NOMO-1 treated with dmso at 0.1 percent for 144 hours (cell line): ENCODE measurements around the gene HECTD4.
"Not testable (repeated sequence)": the region's sequence is repeated elsewhere in the genome, so short reads cannot be mapped to it uniquely, and the experiment has no call there.

Source experiments
- DNase-seq: peaks from one replicate; lab custom pipeline; 2025; ENCODE audit not compliant: unreplicated experiment; lab: John Stamatoyannopoulos, UW

Gene HECTD4

DNA sequence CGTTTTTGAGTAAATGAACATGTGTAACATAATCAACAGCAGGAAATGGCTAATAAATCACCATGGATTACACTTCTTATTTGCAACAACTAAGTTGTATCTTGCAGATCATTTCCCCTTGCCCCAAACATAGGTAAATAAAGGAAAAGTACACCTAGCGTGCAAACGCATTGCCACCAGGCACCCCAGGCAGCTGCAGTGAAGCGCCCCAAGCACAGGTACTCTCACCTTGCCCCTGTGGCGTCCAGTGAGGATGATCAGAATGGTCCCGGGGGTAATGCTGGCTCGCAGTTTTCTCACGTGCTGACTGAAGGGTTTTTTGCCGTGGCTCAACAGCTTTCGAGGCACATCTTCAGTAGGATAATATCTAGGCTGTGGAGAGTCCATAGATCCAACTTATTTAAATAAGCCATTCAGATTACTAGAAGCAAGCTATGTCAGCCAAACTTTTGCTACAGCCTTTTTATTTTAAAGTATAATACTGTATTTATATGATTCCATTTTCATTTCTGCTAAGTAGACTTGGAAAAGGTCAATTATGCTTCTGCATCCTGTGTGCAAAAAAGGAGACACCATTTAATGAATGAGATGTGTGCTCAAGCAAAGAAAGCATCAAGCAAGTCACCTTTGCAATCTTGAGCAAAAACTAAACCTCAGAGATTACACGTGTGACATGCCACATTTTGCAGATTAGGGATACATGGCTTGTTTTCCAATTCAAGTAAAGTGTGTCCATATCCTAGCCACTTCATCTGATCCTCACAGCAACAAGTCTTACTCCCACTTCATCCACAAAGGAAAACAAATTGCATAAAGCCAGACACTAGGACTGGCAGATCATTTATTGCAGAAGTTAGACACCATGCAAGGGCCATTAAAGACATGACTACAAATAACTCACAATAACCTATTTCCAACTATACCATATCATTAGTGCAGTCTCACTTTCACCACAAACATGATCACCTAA lies 24.6 kb upstream of the HECTD4 start:
- DNase-seq = no peak

DNA sequence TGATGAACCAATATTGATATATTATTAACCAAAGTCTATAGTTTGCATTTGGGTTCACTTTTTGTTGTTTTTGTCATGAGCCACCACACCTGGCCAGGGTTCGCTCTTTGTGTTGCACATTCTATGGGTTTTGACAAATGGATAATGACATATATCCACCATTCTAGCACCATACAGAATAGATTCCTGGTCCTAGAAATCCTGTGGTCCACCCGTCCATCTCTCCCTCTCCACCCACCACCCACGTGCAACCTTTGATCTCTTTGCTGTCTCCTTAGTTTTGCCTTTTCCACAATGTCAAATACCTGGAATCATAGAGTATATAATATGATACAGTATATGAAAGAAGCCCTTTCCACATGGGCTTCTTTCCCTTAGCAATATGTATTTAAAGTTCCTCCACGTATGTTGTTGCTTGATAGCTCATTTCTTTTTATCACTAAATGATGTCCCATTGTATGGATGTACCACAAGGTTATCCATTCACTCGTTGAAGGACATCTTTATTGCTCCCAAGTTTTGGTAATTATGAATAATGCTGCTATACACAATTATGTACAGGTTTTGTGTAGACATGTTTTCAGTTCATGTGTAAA lies 19.8 kb upstream of the HECTD4 start:
- DNase-seq = no peak

DNA sequence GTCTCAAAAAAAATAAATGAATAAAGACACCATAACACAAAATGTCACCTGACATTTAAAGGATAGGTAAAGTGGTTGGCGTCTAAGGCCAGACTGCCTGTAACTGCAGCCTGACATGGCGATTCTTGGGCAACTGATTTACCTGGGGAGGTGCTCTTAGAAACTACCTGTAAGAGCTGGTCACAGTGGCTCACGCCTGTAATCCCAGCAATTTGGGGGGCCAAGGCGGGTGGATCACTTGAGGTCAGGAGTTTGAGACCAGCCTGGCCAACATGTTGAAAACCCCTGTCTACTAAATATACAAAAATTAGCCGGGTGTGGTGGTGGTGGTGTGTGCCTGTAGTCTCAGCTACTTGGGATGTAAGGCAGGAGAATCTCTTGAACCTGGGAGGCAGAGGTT lies 18.8 kb upstream of the HECTD4 start:
- DNase-seq = no peak

DNA sequence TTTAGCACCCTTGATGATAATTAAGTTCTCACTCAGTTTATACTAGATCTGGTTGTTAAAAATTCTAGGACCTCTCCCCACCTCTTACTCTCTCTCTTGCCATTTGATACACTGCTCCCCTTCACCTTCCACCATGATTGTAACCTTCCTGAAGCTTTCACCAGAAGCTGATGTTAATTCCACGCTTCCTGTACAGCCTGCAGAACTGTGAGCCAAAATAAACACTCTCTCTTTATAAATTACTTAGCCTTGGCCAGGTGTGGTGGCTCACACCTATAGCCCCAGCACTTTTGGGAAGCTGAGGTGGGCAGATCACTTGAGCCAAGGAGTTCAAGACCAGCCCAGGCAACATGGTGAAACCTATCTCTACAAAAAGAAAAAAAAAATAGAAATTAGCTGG lies 11.1 kb upstream of the HECTD4 start:
- no peak for DNase-seq

DNA sequence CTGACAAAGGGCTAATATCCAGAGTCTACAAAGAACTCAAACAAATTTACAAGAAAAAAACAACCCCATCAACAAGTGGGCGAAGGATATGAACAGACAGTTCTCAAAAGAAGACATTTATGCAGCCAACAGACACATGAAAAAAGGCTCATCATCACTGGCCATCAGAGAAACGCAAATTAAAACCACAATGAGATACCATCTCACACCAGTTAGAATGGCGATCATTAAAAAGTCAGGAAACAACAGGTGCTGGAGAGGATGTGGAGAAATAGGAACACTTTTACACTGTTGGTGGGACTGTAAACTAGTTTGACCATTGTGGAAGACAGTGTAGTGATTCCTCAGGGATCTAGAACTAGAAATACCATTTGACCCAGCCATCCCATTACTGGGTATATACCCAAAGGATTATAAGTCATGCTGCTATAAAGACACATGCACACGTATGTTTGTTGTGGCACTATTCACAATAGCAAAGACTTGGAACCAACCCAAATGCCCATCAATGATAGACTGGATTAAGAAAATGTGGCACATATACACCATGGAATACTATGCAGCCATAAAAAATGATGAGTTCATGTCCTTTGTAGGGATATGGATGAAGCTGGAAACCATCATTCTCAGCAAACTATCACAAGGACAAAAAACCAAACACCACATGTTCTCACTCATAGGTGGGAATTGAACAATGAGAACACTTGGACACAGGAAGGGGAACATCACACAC lies 7.9 kb upstream of the HECTD4 start:
- not testable (repeated sequence) for DNase-seq

DNA sequence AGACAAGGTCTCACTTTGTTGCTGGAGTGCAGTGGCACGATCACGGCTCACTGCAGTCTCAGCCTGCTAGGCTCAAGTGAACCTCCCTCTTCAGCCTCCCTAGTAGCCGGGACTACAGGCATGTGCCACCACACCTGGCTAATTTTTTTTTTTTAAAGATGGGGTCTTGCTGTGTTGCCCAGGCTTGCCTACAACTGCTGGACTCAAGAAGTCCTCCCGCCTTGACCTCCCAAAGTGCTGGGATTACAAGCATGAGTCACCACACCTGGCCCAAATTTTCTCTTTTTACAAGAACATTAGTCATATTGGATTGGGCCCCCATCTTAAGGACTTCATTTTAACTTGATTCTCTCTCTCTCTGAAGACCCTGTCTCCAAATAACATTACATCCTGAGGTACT lies 7.0 kb upstream of the HECTD4 start:
- DNase-seq = no peak

DNA sequence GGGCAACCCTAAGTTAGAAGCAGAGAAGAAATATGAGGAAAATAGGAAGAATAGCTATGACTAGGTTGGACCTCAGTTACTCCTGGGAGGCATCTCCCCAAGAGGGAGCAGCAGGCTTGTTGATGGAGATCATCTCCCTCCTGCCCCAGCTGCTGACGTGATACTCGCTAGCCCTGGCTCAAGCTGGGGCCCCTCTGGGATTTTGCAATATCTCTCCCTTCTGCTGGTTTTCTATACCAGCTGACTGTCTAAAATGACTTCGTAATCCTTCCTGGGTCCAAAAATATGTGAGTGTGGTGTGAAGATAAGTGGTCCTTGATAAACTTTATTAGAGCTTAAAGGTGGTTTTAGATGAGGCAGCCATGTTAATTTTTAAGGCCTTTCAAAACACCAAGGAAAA lies 4.5 kb upstream of the HECTD4 start:
- DNase-seq = peak; percentile 53

DNA sequence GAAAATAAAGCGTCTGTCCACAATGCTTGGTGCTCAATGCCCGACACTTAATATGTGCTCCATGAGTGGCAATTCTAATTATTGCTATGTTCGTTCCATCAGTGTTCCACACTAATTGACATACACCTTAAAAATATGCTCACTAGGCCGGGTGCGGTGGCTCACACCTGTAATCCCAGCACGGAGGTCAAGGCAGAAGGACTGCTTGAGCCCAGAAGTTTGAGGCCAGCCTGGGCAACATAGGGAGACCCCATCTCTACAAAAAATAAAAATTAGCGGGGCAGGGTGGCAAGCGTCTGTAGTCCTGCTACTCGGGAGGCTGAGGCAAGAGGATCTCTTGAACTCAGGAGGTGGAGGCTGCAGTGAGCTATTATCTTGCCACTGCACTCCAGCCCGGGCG lies 635 bp upstream of the HECTD4 start:
- no peak for DNase-seq

DNA sequence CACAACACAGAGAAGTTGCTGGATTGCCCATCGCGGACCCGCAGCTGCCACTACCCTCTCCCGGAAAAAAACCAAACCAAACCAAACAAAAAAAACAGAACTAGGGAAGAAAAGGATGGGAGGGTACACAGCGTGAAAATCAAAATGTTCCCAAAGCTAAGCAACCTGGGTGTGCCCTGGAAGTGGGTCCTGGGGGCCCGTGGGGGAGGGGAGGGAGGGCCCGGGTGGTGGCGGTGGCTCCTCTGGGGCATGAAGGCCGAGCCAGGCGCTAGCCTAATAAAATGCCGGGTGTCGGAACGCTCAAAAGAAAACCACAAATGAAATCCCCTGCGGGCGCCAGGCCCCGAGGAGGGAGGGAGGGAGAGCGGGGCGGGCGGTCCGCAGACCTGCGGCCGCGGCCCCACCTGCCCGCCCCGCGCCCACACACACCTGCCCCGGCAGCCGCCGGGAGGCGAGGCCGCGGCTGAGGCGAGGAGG lies 787 bp downstream of the HECTD4 start:
- no peak for DNase-seq

DNA sequence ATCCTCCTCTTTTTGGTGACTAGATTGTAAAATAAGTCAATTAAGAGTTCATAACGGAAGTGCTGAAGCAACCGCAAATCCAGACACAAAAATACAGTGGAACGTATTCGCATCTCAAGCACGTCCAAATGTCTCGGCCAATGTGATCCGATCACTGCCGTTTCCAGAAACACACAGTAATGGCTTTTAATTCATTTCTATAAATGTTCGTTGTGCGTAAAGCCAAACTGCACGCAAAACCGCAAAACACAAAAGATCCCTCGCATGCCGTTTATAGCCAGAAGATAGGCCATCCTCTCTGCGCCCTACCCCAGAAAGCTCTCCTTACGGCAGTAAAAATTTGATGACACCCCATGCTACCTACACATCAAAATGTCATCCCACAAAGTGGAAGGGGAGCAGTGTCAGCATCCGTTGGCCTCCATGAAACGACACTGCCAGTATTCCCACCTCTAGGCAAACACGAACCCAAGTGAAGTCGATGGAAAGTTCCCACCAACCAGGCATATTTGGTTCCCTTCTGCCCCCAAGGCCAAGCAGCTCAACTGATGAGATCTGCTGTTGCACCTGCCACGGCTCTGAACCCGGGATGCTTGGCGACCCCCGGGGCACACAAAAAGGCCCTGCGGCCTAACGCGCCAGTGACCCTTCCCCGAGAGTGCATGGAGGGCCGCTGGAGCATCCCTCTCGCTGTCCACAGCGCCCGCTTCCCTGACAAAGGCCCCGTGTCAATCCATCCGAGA lies 1.4 kb downstream of the HECTD4 start:
- no peak for DNase-seq

DNA sequence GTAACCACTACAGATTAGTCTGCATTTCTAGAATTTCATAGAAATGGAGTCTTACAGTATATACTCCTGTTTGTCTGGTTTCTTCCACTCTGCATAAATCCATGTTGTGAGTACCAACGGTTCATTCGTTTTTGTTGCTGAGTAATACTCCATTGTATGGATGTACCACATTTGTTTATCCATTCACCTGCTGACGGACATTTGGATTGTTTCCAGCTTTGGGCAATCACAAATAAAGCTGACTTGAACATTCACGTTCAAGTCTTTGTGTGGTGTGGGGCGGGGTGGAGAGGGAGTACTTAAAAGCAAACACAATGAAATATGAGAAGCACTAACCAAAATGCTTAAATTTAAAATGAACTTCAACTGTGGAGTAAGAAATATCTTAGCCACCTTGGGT lies 7.1 kb downstream of the HECTD4 start:
- no peak for DNase-seq

DNA sequence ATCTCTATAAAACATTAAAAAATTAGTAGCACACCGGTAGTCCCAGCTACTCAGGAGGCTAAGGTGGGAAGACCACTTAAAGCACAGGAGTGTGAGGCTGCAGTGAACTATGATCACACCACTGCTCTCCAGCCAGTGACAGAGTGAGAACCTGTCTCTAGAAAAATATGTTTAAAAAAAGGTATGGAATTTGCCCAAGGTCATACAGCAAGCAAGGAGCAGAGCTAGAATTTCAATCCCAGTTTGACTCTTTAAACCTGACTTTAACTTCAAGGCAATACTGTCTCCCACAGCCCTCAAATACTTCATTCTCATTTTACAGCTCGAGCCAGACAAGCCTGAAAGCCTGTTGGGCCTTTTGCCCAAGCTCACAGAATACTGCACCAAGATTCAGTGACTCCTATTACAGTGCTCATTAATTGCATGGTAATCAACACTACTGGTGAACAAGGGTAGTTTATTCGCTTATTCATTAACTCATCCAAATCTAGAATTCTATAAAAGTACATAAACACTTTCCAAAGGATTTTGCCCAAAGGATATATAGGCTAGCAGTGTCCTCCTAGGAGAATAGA lies 8.0 kb downstream of the HECTD4 start:
- no peak for DNase-seq

DNA sequence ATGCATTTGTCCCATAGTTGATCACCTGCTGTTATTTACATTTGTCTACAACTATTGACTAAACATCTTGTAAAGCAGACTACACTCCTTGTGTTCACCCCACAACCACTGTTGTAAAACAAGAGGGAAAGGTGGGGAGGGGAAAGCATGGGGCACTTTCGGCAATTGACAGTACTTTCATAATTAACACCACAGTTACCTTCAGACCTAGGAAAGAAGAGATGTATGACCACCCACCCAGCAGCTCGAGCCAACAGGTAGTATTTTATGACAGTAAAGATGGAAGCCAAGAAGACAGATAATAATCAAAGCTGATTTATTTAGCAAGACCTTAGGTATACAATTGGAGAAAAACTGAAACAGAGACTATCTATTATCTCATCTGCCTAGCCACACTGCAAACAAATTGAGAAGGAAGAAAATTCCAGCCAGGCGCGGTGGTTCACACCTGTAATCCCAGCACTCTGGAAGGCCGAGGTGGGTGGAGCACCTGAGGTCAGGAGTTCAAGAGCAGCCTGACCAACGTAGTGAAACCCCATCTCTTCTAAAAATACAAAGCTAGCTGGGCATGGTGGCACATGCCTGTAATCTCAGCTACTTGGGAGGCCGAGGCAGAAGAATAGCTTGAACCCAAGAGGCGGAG lies 11.2 kb downstream of the HECTD4 start:
- no peak for DNase-seq

DNA sequence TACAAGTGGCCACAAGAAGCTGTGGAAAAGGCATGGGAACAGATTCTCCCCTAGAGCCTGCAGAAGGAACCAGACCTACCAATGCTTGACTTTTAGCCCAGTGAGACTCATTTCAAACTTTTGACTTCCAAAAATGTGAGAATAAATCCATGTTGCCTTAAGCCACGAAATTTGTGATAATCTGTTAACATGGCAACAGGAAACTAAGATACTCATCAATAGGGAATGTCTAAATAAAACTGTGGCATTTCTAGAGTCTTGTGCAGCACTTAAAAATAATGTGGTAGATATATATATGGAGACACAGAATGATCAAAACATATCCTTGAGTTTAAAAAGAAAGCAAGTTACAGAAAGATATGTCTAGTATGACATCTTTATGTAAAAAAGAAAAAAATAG lies 12.0 kb downstream of the HECTD4 start:
- DNase-seq = no peak

DNA sequence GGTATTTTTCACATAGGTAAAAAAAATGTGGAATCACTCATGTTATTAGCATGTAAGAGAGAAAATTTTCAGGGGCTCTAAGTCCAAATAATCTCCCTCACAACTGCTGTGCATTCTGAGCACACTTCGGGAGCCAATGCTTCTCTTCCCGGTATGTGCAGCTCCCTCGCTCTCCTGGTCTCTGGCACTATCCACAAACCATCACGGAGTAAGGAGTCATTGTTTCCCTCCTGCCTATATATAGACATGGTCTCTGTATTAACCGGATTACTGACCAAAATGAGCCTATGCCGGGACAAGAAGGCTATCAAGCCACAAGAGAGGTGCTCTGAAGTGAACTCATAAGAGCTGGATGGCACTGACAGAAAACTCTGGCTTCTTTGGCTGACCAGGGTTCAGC lies 13.4 kb downstream of the HECTD4 start:
- DNase-seq = no peak

DNA sequence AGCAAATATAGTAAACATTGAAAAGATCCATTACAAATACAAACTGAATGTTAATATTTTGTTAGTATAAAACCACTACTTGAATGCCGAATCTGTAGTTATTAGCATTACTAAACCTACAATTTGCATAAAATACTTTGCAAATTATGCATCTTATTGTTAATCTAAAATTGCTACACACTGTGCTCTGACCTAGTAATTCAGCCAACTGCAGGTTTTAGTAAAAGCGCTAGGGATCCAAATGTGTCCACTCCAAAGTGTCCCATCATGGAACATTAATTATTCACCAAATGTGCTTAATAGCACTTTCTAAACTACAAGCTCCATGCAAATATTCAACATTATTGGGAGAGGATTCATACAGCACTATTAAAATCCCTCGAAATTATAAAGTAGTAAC lies 14.3 kb downstream of the HECTD4 start:
- no peak for DNase-seq

DNA sequence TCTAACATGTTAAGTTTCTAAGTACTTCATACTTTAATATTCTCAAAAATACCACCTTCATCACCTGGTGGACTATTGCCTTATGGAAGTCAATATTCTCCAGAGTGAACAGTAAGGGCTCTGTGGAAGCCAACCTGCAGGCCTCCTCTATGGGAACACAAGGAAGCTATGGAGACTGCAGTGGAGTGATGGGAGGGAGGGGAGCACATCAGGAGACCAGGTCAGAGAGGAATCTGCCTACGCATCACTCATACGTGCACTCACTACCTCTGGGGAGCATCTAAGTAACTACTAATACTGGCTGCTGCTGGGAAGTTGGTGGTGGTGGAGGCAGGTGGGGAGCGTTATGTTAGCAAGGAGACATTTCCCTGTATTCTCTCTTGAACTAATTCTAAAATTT lies 19.9 kb downstream of the HECTD4 start:
- no peak for DNase-seq

DNA sequence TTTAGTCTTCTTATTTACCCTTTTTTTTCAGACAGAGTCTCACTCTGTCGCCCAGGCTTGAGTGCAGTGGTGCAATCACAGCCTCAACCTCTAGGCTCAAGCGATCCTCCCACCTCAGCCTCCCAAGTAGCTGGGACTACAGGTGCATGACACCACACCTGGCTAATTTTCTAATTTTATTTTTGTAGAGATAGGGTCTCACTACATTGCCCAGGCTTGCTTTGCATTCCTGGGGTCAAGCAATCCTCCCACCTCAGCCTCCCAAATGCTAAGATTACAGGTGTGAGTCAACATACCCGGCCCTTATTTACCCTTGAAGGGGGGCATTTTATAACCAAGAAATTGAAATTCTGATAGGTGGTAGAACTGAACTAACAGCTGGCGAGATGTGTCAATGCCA lies 21.0 kb downstream of the HECTD4 start:
- no peak for DNase-seq

DNA sequence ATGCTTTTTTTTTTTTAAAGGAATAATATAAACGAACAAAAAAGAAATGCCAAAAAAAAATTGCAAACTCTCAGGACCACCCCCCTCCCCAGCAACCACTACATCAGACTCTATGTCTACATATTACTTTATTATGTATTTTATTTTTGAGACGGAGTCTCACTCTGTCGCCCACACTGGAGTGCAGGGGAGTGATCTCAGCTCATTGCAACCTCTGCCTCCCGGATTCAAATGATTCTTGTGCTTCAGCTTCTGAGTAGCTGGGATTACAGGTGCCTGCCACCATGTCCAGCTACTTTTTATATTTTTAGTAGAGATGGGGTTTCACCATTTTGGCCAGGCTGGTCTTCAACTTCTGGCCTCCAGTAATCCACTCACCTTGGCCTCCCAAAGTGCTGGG lies 22.9 kb downstream of the HECTD4 start:
- DNase-seq = no peak

DNA sequence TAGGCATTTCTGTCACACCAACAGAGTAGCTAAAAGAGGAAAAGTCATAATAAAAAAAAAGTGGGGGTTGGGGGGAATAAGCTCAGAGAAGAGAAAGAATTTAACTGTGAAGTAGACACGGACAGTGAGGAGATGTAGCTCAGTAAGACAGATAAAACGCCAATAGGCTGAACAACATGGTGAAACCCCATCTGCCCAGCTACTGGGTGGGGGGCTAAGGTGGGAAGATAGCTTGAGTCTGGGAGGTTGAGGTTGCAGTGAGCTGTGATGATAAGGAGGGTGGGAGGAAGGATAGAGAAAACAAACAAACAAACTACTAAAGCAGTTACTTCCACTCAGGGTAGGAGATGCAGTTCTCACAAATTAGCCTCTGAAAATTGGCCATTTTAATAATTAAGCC lies 25.0 kb downstream of the HECTD4 start:
- DNase-seq = no peak
